ENCODE data around the gene CAVIN4. TPM values are rescaled to one million over a fixed set of nuclear protein-coding genes. Genes with fewer than 3 reads are reported as not detected.
A peak's percentile ranks its signal among the peaks of the same experiment; 100 is the strongest.

The CAVIN4 gene
- total RNA-seq, 2 donors from 2014 or later, result 0.10 to 0.19 TPM

DNA sequence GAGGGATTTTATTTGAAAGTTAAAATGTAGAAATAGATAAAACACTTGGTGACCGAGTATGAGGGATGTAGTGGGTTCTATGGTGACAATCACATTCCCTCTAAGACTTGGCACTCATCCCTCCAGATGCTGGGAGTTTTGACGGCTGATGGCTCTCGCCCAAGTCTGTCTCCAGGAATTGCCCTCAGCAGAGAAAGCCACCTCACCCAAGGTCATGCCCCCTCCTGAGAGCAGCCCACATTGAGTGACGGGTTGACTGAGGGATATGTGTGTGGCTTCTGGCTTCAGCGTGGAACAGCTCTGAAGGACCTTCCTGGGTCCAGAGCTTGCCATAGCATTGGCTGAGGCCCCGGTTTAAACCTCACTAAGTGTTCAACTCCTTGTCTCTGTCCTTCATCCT lies 19.4 kb downstream of the CAVIN4 start:
- no peaks in the 10 kb centered on the region for H3K36me3 Mint-ChIP-seq (ENCODE audit: insufficient read depth in 2 of 2)
- peak overlapping the region in 1 of 2 donors; percentile 78 for H3K4me3 Mint-ChIP-seq
- H3K27ac Mint-ChIP-seq, result no peak overlapping the region

DNA sequence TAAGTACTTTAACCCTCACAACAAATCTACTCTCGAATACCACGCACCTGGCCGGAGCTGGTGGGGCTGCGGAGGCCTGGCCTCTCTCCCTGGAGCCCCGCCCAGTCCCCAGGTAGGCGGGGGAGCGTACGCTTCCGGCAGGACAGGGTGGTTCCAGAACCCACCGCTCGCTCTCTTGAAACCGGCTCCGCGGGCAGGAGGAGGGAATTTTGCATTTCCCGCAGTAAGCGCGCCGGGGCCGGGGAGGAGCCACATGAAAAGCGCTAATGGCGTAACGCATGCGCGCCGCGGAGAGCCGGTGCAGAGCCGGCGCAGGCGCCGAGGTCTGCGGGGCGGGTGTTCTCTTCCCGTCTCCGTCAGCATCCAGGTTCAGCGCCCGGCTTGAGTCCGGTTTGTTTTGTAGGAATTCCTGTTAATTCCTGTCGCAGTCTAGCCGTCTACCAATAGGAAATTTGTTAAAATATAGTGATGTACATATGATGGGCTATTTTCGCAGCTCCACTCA lies 20.8 kb downstream of the CAVIN4 start:
- no peaks in the 10 kb centered on the region for H3K36me3 Mint-ChIP-seq (ENCODE audit: insufficient read depth in 2 of 2)
- peaks cover 29% of the 10 kb centered on the region for H3K4me1 Mint-ChIP-seq (ENCODE audit: low read depth)
- H3K27me3 Mint-ChIP-seq (ENCODE audit: low read depth), result peaks cover 15% of the 10 kb centered on the region
- peak overlapping the region; percentile 78 to 82 for H3K4me3 Mint-ChIP-seq
- ATAC-seq (replicated peaks in 1 of 2), result peak; percentile 81 to 89
- peak; percentile 74 to 81 for DNase-seq
- no peaks in the 10 kb centered on the region for H3K9me3 Mint-ChIP-seq
- no peak overlapping the region for H3K27ac Mint-ChIP-seq

More for the DNA sequence above, 19.4 kb downstream of the CAVIN4 start:
- DNase-seq (no peak), ATAC-seq (replicated peaks in 1 of 2) (no peak)
- H3K4me1 Mint-ChIP-seq (ENCODE audit: low read depth), result peaks cover 29% of the 10 kb centered on the region
- peaks cover 15% of the 10 kb centered on the region for H3K27me3 Mint-ChIP-seq (ENCODE audit: low read depth)
- H3K9me3 Mint-ChIP-seq, result no peaks in the 10 kb centered on the region

DNA sequence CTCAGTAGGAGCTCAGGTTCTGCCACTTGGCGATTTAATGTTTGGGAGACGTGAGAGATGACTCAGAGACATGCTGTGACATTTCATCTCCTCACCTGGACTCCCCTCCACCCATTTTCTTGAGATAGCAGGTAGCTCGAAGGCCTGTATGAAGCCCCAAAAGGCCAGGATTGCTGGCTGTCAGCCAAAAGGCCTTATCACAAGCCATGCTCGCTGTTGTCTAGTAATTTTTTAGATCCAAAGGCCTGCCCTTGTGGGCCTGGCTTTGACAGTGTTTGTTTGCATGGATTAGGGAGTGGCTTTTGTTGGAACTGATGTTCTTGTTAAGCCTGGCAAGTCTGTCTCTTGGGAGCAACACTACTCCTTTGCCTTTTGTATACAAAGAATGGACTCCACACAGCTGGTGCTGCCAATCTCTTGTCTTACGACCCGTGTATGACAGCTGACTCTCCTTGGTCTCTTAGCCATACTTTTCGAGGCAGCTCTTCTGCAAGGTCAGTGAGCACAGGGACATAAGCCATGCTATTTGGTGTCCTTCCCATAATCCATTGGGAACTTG lies 22.7 kb downstream of the CAVIN4 start:
- peaks cover 15% of the 10 kb centered on the region for H3K27me3 Mint-ChIP-seq (ENCODE audit: low read depth)
- no peaks in the 10 kb centered on the region for H3K9me3 Mint-ChIP-seq
- no peak for DNase-seq
- H3K36me3 Mint-ChIP-seq (ENCODE audit: insufficient read depth in 2 of 2), result no peaks in the 10 kb centered on the region
- H3K4me3 Mint-ChIP-seq, result no peak overlapping the region
- peaks cover 29% of the 10 kb centered on the region for H3K4me1 Mint-ChIP-seq (ENCODE audit: low read depth)
- ATAC-seq (replicated peaks in 1 of 2), result no peak
- no peak overlapping the region for H3K27ac Mint-ChIP-seq

DNA sequence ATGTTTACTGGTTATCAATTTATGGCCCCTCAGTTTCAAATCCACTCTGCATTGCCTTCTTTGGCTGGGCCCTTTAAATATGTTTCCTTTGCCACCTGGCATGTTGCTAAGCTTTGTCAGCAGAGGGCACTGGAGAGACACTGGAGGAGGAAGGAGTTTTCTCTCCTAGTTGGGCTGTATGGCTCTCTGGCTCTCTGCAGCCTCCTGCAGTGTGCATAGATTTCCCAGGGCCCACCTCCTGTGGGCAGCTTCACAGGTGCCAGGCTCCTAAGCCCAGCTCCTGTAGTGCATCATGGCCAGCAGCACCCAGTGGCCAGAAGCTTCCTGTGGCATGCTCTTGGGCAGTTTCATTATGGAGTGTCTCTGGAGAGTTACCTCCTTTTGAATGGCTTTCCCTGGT lies 23.3 kb downstream of the CAVIN4 start:
- ATAC-seq (replicated peaks in 1 of 2) (peak; percentile 27 to 55), DNase-seq (peak; percentile 41 to 57)
- Mint-ChIP-seq H3K27me3 (ENCODE audit: low read depth) (peaks cover 15% of the 10 kb centered on the region), H3K27ac (no peak overlapping the region), H3K9me3 (no peaks in the 10 kb centered on the region), H3K4me1 (ENCODE audit: low read depth) (peaks cover 29% of the 10 kb centered on the region), H3K4me3 (no peak overlapping the region), H3K36me3 (ENCODE audit: insufficient read depth in 2 of 2) (no peaks in the 10 kb centered on the region)

DNA sequence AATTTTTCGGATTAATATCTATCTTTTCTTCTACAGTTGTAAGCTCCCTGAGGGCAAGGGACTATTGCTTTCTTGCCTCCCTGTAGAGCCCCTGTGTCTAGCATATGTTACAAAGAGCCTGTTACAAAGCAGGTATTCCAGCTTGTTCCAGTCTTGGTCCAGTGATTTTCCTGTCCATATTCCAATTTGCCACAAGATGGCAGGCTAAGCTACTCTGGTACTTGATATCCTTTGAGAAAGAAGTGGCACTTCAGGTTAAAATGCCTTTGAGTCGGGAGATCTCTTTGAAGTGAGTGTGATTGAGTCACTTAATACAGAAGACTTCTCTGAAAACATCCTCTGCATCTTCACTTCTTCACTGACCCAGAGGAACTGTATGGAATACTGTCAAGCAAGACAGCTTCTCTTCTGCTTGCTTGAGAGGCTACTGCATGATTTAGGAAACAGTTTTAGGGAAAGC lies 24.5 kb downstream of the CAVIN4 start:
- Mint-ChIP-seq H3K27me3 (ENCODE audit: low read depth) (peaks cover 9% of the 10 kb centered on the region), H3K4me3 (no peak overlapping the region), H3K9me3 (no peaks in the 10 kb centered on the region), H3K27ac (no peak overlapping the region), H3K4me1 (ENCODE audit: low read depth) (peaks cover 29% of the 10 kb centered on the region), H3K36me3 (ENCODE audit: insufficient read depth in 2 of 2) (no peaks in the 10 kb centered on the region)
- ATAC-seq (replicated peaks in 1 of 2) (no peak), DNase-seq (no peak)

DNA sequence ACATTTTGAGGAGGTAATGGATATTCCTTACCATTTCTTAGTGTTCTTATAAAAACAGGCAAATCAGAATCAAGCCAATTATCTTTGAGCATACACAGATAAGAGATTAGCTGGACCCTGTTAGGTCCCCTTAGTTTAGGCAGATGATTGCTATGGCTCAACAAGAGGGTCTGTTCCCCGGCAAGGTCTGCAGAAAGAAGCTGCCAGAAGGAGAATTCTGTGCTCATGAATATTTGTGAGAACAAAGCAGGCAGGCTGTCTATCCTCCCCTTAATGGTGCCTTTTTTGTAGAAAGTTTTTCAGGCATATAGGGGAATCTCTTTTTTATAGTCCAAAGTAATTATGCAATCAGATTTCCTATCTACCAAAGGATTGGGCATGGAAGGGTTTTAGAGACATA lies 27.5 kb downstream of the CAVIN4 start:
- Mint-ChIP-seq H3K36me3 (ENCODE audit: insufficient read depth in 2 of 2) (no peaks in the 10 kb centered on the region), H3K27ac (no peak overlapping the region), H3K4me3 (no peak overlapping the region), H3K9me3 (no peaks in the 10 kb centered on the region), H3K4me1 (ENCODE audit: low read depth) (peaks cover 3% of the 10 kb centered on the region), H3K27me3 (ENCODE audit: low read depth) (no peaks in the 10 kb centered on the region)
- DNase-seq (no peak), ATAC-seq (replicated peaks in 1 of 2) (no peak)

DNA sequence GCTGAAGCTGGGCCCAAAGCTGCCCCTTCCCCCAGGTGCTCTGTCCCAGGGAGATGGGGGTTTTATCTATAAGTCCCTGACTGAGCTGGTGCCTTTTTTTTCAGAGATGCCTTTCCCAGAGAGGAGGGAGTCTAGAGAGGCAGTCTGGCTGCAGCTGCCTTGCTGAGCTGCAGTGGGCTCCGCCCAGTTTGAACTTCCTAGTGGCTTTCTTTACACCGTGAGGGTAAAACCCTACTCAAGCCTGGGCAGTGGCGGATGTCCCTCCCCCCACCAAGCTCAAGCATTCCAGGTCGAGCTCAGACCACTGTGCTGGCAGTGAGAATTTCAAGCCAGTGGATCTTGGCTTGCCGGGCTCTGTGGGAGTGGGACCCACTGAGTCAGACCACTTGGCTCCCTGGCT lies 41.3 kb downstream of the CAVIN4 start:
- Mint-ChIP-seq H3K27me3 (ENCODE audit: low read depth) (peaks cover 9% of the 10 kb centered on the region), H3K9me3 (peaks cover 6 to 8% of the 10 kb centered on the region in 2 donors), H3K27ac (no peak overlapping the region), H3K4me3 (no peak overlapping the region), H3K36me3 (ENCODE audit: insufficient read depth in 2 of 2) (peaks cover 6 to 7% of the 10 kb centered on the region in 2 donors), H3K4me1 (ENCODE audit: low read depth) (no peaks in the 10 kb centered on the region)
- DNase-seq (no peak), ATAC-seq (replicated peaks in 1 of 2) (no peak)

DNA sequence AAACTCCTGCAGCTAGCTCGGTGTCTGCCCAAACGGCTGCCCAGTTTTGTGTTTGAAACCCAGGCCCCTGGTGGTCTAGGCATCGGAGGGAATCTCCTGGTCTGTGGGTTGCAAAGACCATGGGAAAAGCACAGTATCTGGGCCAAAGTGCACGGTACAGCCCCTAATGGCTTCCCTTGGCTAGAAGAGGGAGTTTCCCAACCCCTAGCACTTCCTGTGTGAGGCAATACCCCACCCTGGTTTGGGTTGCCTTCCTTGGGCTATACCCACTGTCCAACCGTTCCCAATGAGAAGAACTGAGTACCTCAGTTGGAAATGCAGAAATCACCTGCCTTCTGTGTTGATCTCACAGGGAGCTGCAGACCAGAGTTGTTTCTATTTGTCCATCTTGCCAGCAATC lies 41.8 kb downstream of the CAVIN4 start:
- no peak overlapping the region for H3K27ac Mint-ChIP-seq
- ATAC-seq (replicated peaks in 1 of 2), result no peak
- DNase-seq, result no peak

DNA sequence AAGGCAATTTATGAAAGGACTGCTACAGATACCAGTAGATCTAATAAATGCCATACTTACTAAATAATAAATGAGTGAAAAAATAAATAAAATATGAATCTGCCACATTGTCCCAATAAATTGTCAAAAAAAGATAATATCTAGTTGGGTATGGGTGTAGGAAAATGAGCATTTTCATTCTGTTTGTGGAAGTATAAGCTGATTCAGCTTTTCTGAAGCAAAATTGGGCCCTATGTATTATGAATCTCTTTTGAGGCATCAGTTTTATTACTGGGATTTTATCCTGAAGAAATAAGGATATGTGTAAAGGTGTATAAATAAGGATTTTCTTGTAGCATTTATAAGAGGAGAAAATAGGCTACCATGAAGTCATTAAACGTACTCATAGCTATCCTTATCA lies 46.1 kb downstream of the CAVIN4 start:
- ATAC-seq (replicated peaks in 1 of 2), result no peak
- no peak overlapping the region for H3K4me3 Mint-ChIP-seq
- no peak overlapping the region for H3K27ac Mint-ChIP-seq
- H3K27me3 Mint-ChIP-seq (ENCODE audit: low read depth), result no peaks in the 10 kb centered on the region
- H3K36me3 Mint-ChIP-seq (ENCODE audit: insufficient read depth in 2 of 2), result peaks cover 1 to 2% of the 10 kb centered on the region in 2 donors
- H3K9me3 Mint-ChIP-seq, result peaks cover 3 to 4% of the 10 kb centered on the region in 2 donors
- DNase-seq, result no peak
- no peaks in the 10 kb centered on the region for H3K4me1 Mint-ChIP-seq (ENCODE audit: low read depth)

More for the DNA sequence above, 41.8 kb downstream of the CAVIN4 start:
- Mint-ChIP-seq H3K4me1 (ENCODE audit: low read depth) (no peaks in the 10 kb centered on the region), H3K4me3 (no peak overlapping the region), H3K36me3 (ENCODE audit: insufficient read depth in 2 of 2) (peaks cover 6 to 7% of the 10 kb centered on the region in 2 donors), H3K9me3 (peaks cover 6 to 8% of the 10 kb centered on the region in 2 donors), H3K27me3 (ENCODE audit: low read depth) (peaks cover 9% of the 10 kb centered on the region)

DNA sequence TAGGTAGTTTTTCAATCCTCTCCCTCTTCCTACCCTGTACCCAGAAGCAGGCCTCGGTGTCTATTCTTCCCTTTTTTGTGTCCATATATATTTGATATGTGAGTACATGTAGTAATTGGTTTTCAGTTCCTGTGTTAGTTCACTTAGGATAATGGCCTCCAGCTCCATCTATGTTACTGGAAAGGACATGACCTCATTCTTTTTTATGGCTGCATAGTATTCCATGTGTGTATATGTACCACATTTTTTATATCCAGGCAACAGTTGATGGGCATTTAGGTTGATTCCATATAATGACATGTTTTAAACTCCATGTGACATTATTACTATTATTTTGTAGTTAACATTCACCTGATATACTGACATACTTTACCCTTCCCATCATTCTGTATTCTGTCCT lies 49.1 kb downstream of the CAVIN4 start:
- no peak overlapping the region for H3K27ac Mint-ChIP-seq
- H3K27me3 Mint-ChIP-seq (ENCODE audit: low read depth), result peaks cover 5% of the 10 kb centered on the region
- ATAC-seq (replicated peaks in 1 of 2), result no peak
- DNase-seq, result no peak
- no peak overlapping the region for H3K4me3 Mint-ChIP-seq
- H3K9me3 Mint-ChIP-seq, result peaks cover 3 to 4% of the 10 kb centered on the region in 2 donors
- peaks cover 1 to 2% of the 10 kb centered on the region in 2 donors for H3K36me3 Mint-ChIP-seq (ENCODE audit: insufficient read depth in 2 of 2)
- no peaks in the 10 kb centered on the region for H3K4me1 Mint-ChIP-seq (ENCODE audit: low read depth)

DNA sequence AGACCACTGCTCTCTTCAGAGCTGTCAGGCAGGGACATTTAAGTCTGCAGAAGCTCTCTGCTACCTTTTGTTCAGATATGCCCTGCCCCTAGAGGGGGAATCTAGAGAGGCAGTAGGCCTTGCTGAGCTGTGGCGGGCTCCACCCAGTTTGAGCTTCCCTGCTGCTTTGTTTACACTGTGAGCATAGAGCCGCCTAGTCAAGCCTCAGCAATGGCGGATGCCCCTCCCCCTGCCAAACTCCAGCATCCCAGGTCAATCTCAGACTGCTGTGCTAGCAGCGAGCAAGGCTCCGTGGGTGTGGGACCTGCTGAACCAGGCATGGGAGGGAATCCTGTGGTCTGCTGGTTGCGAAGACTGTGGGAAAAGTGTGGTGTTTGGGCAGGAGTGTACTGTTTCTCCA lies 59.9 kb downstream of the CAVIN4 start:
- ATAC-seq (replicated peaks in 1 of 2), result no peak
- H3K36me3 Mint-ChIP-seq (ENCODE audit: insufficient read depth in 2 of 2), result peaks cover 0 to 3% of the 10 kb centered on the region in 2 donors
- H3K27ac Mint-ChIP-seq, result no peak overlapping the region
- no peak overlapping the region for H3K4me3 Mint-ChIP-seq
- H3K4me1 Mint-ChIP-seq (ENCODE audit: low read depth), result no peaks in the 10 kb centered on the region
- peaks cover 4 to 5% of the 10 kb centered on the region in 2 donors for H3K9me3 Mint-ChIP-seq
- peaks cover 4% of the 10 kb centered on the region for H3K27me3 Mint-ChIP-seq (ENCODE audit: low read depth)
- DNase-seq, result no peak
